Measurements from ENCODE around the gene ZBTB20. TPM values are rescaled to one million over a fixed set of nuclear protein-coding genes. Genes with fewer than 3 reads are reported as not detected.
A peak's percentile ranks its signal among the peaks of the same experiment; 100 is the strongest.

The ZBTB20 gene
- total and polyA plus RNA-seq, 10 of the 15 experiments (the other 5 are each of a cell fraction or from before 2014, with no cell fraction given): 0.20 to 5.5 (median 2.2) TPM

DNA sequence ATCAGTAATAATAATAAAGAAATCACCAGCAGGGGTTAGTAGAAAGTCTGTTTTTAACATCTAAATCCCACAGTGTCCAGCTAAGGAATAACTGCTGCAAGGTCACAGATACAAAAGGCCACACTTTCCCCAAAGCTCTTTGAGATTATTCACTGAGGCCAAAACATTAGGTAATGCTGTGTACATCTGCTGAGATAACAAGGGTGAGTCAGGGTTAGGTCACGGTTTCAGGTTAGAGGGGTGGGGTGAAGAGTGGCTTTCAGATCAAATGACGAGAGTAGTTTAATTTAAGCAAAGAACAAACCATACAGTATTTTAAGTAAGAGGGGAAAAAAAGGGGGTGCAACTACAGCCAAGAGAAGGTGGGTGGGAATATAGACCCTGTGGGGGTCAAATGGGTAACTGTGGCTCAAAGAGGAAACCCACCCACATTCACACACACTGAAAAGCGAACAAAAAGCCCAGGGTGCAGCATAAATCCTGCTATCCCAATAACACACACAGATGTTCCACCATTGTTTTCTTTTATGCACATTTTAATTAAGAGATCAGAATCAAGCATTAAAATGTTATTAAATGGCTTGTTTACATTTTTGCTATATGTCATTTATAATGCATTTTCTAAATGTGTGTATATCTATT lies 440.4 kb downstream of the ZBTB20 start (continued):
- no peak for TF ChIP-seq KAT2A (conservative IDR thresholded peaks at IDR 0.05; ENCODE audit: control insufficient read depth, low read depth, low read length)
- peak in 1 of 2 experiments; percentile 39; a peak in 1 of 4 replicates for TF ChIP-seq ETV6 (conservative IDR thresholded peaks at IDR 0.05 in 1 of 2, IDR thresholded peaks at IDR 0.05 in 1 of 2; ENCODE audit: borderline replicate concordance in 1 of 2, low read depth in 1 of 2)
- TF ChIP-seq EP300 (IDR thresholded peaks at IDR 0.05; ENCODE audit: borderline replicate concordance in 1 of 2, control insufficient read depth in 1 of 2, low read depth in 2 of 2, low read length in 2 of 2): peak in 1 of 2 experiments; percentile 50; a peak in 1 of 4 replicates
- no peak for TF ChIP-seq ZNF207 (IDR thresholded peaks at IDR 0.05; ENCODE audit: borderline replicate concordance)
- TF ChIP-seq FOXM1 (IDR thresholded peaks at IDR 0.05; ENCODE audit: low read depth, low read length): peak; percentile 77; the same call in 1 of the 2 replicates
- peak; percentile 19 to 32; a peak in 2 of 4 replicates for TF ChIP-seq BHLHE40 (IDR thresholded peaks at IDR 0.05; ENCODE audit: borderline replicate concordance in 1 of 2, low read depth in 2 of 2, low read length in 1 of 2)
- TF ChIP-seq, protein P1, sequence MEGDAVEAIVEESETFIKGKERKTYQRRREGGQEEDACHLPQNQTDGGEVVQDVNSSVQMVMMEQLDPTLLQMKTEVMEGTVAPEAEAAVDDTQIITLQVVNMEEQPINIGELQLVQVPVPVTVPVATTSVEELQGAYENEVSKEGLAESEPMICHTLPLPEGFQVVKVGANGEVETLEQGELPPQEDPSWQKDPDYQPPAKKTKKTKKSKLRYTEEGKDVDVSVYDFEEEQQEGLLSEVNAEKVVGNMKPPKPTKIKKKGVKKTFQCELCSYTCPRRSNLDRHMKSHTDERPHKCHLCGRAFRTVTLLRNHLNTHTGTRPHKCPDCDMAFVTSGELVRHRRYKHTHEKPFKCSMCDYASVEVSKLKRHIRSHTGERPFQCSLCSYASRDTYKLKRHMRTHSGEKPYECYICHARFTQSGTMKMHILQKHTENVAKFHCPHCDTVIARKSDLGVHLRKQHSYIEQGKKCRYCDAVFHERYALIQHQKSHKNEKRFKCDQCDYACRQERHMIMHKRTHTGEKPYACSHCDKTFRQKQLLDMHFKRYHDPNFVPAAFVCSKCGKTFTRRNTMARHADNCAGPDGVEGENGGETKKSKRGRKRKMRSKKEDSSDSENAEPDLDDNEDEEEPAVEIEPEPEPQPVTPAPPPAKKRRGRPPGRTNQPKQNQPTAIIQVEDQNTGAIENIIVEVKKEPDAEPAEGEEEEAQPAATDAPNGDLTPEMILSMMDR (IDR thresholded peaks at IDR 0.05 in 2 of 3, conservative IDR thresholded peaks at IDR 0.05 in 1 of 3; ENCODE audit: control insufficient read depth in 2 of 3, extremely low read depth in 1 of 3, insufficient read depth in 1 of 3, low read depth in 3 of 3, low read length in 3 of 3): no peak
- peak; percentile 46; the same call in 1 of the 2 replicates for TF ChIP-seq NR2F1 (conservative IDR thresholded peaks at IDR 0.05)
- no peak for TF ChIP-seq STAT1 (conservative IDR thresholded peaks at IDR 0.05)
- no peak for TF ChIP-seq ZBTB11 (CRISPR knock-in tag; IDR thresholded peaks at IDR 0.05)
- TF ChIP-seq EED (IDR thresholded peaks at IDR 0.05; ENCODE audit: low read depth): 0 out of 2 replicates have a peak, but pooled peaks have one; percentile 43
- TF ChIP-seq CHD4 (IDR thresholded peaks at IDR 0.05): no peak
- no peak for TF ChIP-seq ASH2L (IDR thresholded peaks at IDR 0.05; ENCODE audit: borderline replicate concordance, low read depth)
- TF ChIP-seq CBFB (IDR thresholded peaks at IDR 0.05; ENCODE audit: low read depth): 0 out of 2 replicates have a peak, but pooled peaks have one; percentile 27
- no peak for TF ChIP-seq FOS (IDR thresholded peaks at IDR 0.05; ENCODE audit: borderline replicate concordance, extremely low read depth, insufficient read length)
- TF ChIP-seq BCL11A (IDR thresholded peaks at IDR 0.05; ENCODE audit: low read depth, low read length): peak; percentile 46; the same call in 1 of the 2 replicates
- 0 out of 2 replicates have a peak, but pooled peaks have one; percentile 24 for TF ChIP-seq PML (IDR thresholded peaks at IDR 0.05; ENCODE audit: low read length)
- TF ChIP-seq BCLAF1 (IDR thresholded peaks at IDR 0.05): no peak
- no peak for TF ChIP-seq YBX1 (IDR thresholded peaks at IDR 0.05)
- TF ChIP-seq TCF7 (IDR thresholded peaks at IDR 0.05; ENCODE audit: borderline replicate concordance): peak; percentile 49; the same call in 1 of the 2 replicates
- TF ChIP-seq SMARCA5 (IDR thresholded peaks at IDR 0.05): no peak
- no peak for TF ChIP-seq RELA (IDR thresholded peaks at IDR 0.05; ENCODE audit: borderline replicate concordance, partially characterized antibody)
